Progenitor cell of endocrine pancreas (in vitro differentiated cells): ENCODE measurements around the gene RAD51B. TPM values are rescaled to one million over a fixed set of nuclear protein-coding genes. Genes with fewer than 3 reads are reported as not detected.

Experiments
- DNase-seq: peaks from one replicate; pipeline ENCODE4 v3.0.0; 2021; ENCODE audit warnings: low spot score; ENCODE audit not compliant: unreplicated experiment
- H3K27ac Mint-ChIP-seq: 2 replicates; pipeline ENCODE4 v1.8.0; 2021; ENCODE audit warnings: mild to moderate bottlenecking, moderate library complexity, mixed read lengths
- H3K27me3 Mint-ChIP-seq: 2 replicates; pipeline ENCODE4 v1.8.0; 2021; ENCODE audit warnings: mixed read lengths
- H3K36me3 Mint-ChIP-seq: 2 replicates; pipeline ENCODE4 v1.8.0; 2022; ENCODE audit warnings: mixed read lengths; ENCODE audit not compliant: insufficient read depth
- H3K4me1 Mint-ChIP-seq: 2 replicates; pipeline ENCODE4 v1.8.0; 2021; ENCODE audit warnings: low read depth, mixed read lengths
- H3K4me3 Mint-ChIP-seq: 2 replicates; pipeline ENCODE4 v1.8.0; 2021; ENCODE audit warnings: low read depth, mild to moderate bottlenecking, moderate library complexity, mixed read lengths
- H3K9me3 Mint-ChIP-seq: 2 replicates; pipeline ENCODE4 v1.8.0; 2021; ENCODE audit warnings: low read depth, mixed read lengths
- CTCF ChIP-seq: fragments of 200-600 bp; sonication (generic); IDR thresholded peaks from one replicate; pipeline ENCODE4 v1.5.0; 2021; ENCODE audit warnings: antibody characterized with exemption, mild to moderate bottlenecking; ENCODE audit not compliant: unreplicated experiment
- total RNA-seq: library from RNA; stranded (reverse); gene quantifications from 2 replicates; pipeline ENCODE4 v1.2.1, GENCODE V29; 2021

Gene RAD51B
- total RNA-seq, 1 donor from 2014 or later, result 24.7 TPM

DNA sequence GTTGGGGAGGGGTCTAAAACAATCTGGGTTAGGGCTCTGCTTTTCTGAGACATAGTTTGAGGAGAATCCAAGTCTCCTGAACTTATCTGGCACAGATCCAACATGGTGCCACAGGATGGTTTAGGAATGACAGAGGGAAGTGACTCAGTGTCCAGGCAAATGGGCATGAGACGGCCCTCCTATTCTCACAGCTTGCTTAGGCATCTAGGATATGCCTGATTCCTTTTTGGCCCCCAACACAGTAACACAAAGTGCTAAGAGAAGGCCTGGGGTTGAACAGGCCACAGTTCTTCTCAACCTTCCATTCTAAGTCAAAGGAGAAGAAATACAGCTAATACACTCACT lies 855.6 kb downstream of the RAD51B start:
- H3K4me1 Mint-ChIP-seq, result peaks cover 8% of the 10 kb centered on the region

GRCh38 chr14:68676511-68676943 lies 856.9 kb downstream of the RAD51B start:
- Mint-ChIP-seq H3K27me3 (no peaks in the 10 kb centered on the region), H3K36me3 (no peaks in the 10 kb centered on the region), H3K9me3 (peaks cover 5% of the 10 kb centered on the region), H3K27ac (no peak overlapping the region), H3K4me1 (peaks cover 15% of the 10 kb centered on the region), H3K4me3 (no peak overlapping the region)
- no peak for TF ChIP-seq CTCF
- no peak for DNase-seq

More for the DNA sequence above, 855.6 kb downstream of the RAD51B start:
- Mint-ChIP-seq H3K27me3 (no peaks in the 10 kb centered on the region), H3K36me3 (no peaks in the 10 kb centered on the region), H3K4me3 (no peak overlapping the region), H3K27ac (no peak overlapping the region), H3K9me3 (peaks cover 5% of the 10 kb centered on the region)
- TF ChIP-seq CTCF, result no peak
- DNase-seq, result no peak

GRCh38 chr14:68677476-68677875 lies 857.9 kb downstream of the RAD51B start:
- Mint-ChIP-seq H3K27me3 (no peaks in the 10 kb centered on the region), H3K4me1 (peaks cover 15% of the 10 kb centered on the region), H3K36me3 (no peaks in the 10 kb centered on the region), H3K27ac (no peak overlapping the region), H3K9me3 (peaks cover 5% of the 10 kb centered on the region), H3K4me3 (no peak overlapping the region)
- no peak for TF ChIP-seq CTCF
- DNase-seq, result no peak

DNA sequence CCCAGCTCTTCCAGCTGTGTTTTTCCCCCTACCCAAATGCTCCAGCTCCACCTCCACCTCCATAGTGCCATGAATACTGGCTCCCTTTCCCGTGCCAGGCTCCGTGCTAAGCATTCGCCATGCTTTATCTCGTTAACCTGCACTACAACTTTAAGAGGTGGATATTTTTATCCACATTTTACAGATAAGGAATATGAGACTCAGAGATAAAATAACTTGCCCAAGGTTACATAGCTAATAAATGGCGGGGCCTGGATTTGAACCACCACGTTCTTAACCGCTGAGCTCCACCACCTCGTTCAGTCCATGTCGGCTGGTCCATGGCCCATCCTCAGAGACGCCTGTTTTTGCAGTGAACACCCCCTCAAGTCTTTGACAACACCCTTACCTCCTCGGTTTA lies 858.3 kb downstream of the RAD51B start:
- Mint-ChIP-seq H3K9me3 (peaks cover 5% of the 10 kb centered on the region), H3K36me3 (no peaks in the 10 kb centered on the region), H3K27ac (no peak overlapping the region), H3K27me3 (no peaks in the 10 kb centered on the region), H3K4me3 (no peak overlapping the region), H3K4me1 (peaks cover 16% of the 10 kb centered on the region)
- TF ChIP-seq CTCF, result no peak
- DNase-seq, result no peak

- no peak for TF ChIP-seq CTCF
- Mint-ChIP-seq H3K27me3 (no peaks in the 10 kb centered on the region), H3K9me3 (peaks cover 5% of the 10 kb centered on the region), H3K36me3 (no peaks in the 10 kb centered on the region), H3K4me3 (no peak overlapping the region), H3K4me1 (peaks cover 19% of the 10 kb centered on the region), H3K27ac (no peak overlapping the region)
- DNase-seq, result no peak
Measured at GRCh38 chr14:68678471-68678870, 858.9 kb downstream of the RAD51B start.
